Large intestine (tissue), 3 donors: ENCODE results near the gene TMEM115. TPM values are rescaled to one million over a fixed set of nuclear protein-coding genes. Genes with fewer than 3 reads are reported as not detected.

Experiments
- DNase-seq, 2 donors: peaks; one replicate each; pipeline versions ENCODE4 v3.0.0 to v3.0.0-alpha.2; 2013
- H3K27ac ChIP-seq: one replicate; pipeline ENCODE4 v1.5.1; 2013; ENCODE audit warnings: low read length
- H3K27me3 ChIP-seq: 2 replicates; pipeline ENCODE4 v1.6.1; 2013; ENCODE audit warnings: low read length; ENCODE audit not compliant: control insufficient read depth, insufficient read depth
- H3K36me3 ChIP-seq: 2 replicates; pipeline ENCODE4 v1.6.1; 2013; ENCODE audit warnings: low read length; ENCODE audit not compliant: control insufficient read depth, insufficient read depth
- H3K4me1 ChIP-seq: one replicate; pipeline ENCODE4 v1.6.1; 2013; ENCODE audit warnings: low read length; ENCODE audit not compliant: control insufficient read depth, insufficient read depth
- H3K4me3 ChIP-seq: one replicate; pipeline ENCODE4 v1.5.1; 2013; ENCODE audit warnings: low read length
- H3K9me3 ChIP-seq: one replicate; pipeline ENCODE4 v1.6.1; 2013; ENCODE audit warnings: mild to moderate bottlenecking, low read depth, low read length, moderate library complexity; ENCODE audit not compliant: control insufficient read depth
- WGBS: methylation state at CpG from one replicate; pipeline ENCODE4 v1.1.5; 2013; ENCODE audit warnings: low lambda C conversion rate; ENCODE audit not compliant: insufficient coverage; 5-methylcytosine and 5-hydroxymethylcytosine counted together
- polyA plus RNA-seq: library from polyadenylated mRNA; unstranded; fragments of 120-200 nt; gene quantifications from one replicate; pipeline ENCODE4 v1.2.1, GENCODE V29; 2013

TMEM115 gene
- polyA plus RNA-seq, 1 donor, result 44.2 TPM

DNA sequence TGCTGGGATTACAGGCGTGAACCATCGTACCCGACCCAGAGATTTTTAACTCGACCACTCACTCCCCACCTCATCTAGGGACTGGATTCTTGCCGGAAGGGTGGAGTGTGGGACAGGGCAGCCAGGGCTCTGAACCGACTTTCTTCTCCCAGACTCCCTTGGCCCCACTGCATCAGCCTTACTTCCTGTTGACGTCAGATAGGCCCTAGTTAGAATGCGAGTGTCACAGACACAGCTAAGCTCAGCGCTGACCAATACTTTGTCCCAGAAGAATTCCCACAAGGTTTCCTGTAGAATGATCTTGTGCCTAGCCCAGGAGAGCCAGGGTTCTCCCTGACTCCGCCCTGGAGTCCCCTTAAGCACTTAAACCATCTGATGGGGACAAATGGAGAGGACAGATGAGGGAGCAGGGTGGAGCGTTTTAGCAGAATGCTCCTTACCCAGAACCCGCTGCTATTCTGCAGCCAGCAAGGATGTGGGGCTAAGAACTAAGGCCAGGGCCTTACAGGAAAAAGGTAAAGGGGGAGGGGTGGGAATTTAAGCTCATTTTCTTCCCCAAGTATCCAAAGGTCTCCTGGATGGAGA lies 25.5 kb downstream of the TMEM115 start:
- Histone ChIP-seq H3K27me3 (no peaks in the 10 kb centered on the region), H3K4me3 (no peak overlapping the region), H3K27ac (peak overlapping the region; percentile 14), H3K4me1 (peaks cover 27% of the 10 kb centered on the region), H3K36me3 (peaks cover 32% of the 10 kb centered on the region), H3K9me3 (peaks cover 3% of the 10 kb centered on the region)
- DNase-seq, result no peak
- WGBS, result 93% methylated on average over 3 of the region's 12 CpGs

DNA sequence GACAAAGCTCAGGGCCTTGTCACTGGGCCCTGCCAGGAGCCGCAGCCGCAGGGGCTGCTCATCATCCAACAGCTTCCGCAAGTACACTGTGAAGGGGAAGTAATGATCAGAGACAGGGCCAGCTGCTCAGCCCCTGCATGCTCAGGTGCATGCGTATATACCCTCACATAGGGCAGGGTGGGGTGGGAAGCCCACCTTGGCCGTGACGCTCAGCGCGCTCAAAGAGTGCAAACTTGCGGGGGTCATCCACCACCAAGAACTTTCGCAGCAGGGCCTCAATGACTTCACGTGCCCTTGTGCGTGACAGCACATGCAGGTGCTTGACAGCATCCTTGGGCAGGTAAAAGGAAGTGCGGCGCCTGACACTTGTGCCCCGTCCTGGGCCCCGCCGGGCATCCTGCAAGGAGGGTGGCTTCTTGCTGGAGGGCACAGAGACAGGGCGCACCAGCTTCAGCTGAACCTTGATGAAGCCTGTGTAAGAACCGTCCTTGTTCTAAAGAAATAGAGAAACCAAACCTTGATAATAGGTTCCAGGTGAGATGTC lies 27.9 kb downstream of the TMEM115 start:
- Histone ChIP-seq H3K9me3 (no peaks in the 10 kb centered on the region), H3K27ac (no peak overlapping the region), H3K4me1 (peaks cover 32% of the 10 kb centered on the region), H3K27me3 (no peaks in the 10 kb centered on the region), H3K36me3 (peaks cover 32% of the 10 kb centered on the region), H3K4me3 (no peak overlapping the region)
- WGBS, result no CpG with 5 or more reads among the region's 19 CpGs
- DNase-seq, result no peak

DNA sequence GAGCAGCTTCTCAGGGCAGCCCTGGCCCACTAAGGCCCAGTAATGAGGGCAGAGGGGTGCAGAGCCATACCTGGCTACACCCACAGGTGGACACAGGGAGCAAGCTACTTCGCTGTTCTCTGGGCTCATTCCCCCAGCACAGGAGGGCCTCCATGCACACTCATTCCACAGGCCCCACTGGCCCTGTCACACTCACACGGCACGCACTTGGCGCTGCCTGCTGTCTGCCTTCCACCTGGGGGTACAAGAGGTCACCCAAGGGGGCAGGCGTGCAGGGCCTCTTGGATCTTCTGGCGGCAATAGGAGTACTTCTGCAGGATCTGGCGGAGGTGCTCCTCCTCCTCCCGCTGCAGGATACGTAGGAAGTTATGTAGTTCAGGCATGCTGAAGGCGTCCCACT lies 29.0 kb downstream of the TMEM115 start:
- no peaks in the 10 kb centered on the region for H3K9me3 ChIP-seq
- no peak overlapping the region for H3K27ac ChIP-seq
- no peak overlapping the region for H3K4me3 ChIP-seq
- H3K36me3 ChIP-seq, result peaks cover 42% of the 10 kb centered on the region
- no peak for DNase-seq
- no CpG with 5 or more reads among the region's 10 CpGs for WGBS
- no peaks in the 10 kb centered on the region for H3K27me3 ChIP-seq
- H3K4me1 ChIP-seq, result peaks cover 21% of the 10 kb centered on the region

DNA sequence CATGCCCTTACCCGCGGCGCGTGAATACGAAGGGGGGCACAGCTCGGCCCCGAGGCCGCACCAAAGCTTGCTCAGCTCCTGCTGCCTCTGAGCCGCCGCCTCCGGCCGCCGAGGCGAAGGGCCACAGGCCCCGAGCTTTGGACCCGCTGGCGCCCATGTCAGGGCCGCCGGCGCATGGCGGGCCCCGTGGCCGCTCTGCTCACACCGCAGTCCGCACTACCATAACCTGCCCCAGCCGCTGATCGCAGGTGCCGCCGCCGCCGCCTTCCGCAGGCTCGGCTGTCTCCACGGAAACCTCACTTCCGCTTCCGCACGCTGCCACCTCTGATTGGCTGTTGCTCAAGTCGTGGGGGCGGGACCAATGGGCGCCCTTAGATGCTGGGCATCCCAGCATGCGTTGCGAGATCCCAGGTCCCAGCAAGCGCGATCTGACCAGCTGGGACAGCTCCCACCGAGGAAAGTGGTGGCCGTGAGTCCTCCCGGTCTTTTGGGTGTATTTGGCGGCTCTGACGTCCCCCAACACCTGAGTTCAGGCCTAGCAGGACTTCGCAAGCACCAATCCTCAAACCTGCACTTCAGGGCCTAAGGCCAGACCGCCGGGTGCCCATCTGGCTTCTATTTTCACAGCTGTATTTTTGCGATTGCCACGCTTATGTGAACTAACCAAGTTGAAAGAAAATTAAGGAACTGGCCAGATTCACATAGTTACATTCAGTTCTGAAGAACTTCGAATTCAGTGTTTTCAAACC lies 31.2 kb downstream of the TMEM115 start, which contains the start of gene TUSC2:
Gene TUSC2 (minus strand): TSS at position 281 of the 749 bp plus-strand sequence. CDS start 124 bp downstream, at position 157.
- 50% methylated on average over 2 of the region's 55 CpGs for WGBS
- Histone ChIP-seq H3K4me3 (peak within 1 kb of the TSS; percentile 89), H3K4me1 (peaks cover 30% of the 10 kb centered on the region), H3K27ac (peak within 1 kb of the TSS; percentile 83), H3K36me3 (peaks cover 47% of the 10 kb centered on the region), H3K9me3 (no peaks in the 10 kb centered on the region), H3K27me3 (no peaks in the 10 kb centered on the region)
- DNase-seq, result peak; percentile 97

GRCh38 chr3:50327129-50327528 lies 32.2 kb downstream of the TMEM115 start:
- H3K27me3 ChIP-seq, result no peaks in the 10 kb centered on the region
- H3K4me1 ChIP-seq, result peaks cover 40% of the 10 kb centered on the region
- H3K9me3 ChIP-seq, result no peaks in the 10 kb centered on the region
- no CpG with 5 or more reads among the region's 4 CpGs for WGBS
- H3K4me3 ChIP-seq, result peak overlapping the region; percentile 89
- H3K27ac ChIP-seq, result no peak overlapping the region
- H3K36me3 ChIP-seq, result peaks cover 45% of the 10 kb centered on the region
- no peak for DNase-seq

- Histone ChIP-seq H3K36me3 (peaks cover 35% of the 10 kb centered on the region), H3K4me1 (peaks cover 43% of the 10 kb centered on the region), H3K27me3 (no peaks in the 10 kb centered on the region), H3K9me3 (no peaks in the 10 kb centered on the region), H3K27ac (no peak overlapping the region), H3K4me3 (no peak overlapping the region)
- no CpG with 5 or more reads among the region's 8 CpGs for WGBS
- DNase-seq, result no peak
Measured at GRCh38 chr3:50326182-50326541, 33.2 kb downstream of the TMEM115 start.

DNA sequence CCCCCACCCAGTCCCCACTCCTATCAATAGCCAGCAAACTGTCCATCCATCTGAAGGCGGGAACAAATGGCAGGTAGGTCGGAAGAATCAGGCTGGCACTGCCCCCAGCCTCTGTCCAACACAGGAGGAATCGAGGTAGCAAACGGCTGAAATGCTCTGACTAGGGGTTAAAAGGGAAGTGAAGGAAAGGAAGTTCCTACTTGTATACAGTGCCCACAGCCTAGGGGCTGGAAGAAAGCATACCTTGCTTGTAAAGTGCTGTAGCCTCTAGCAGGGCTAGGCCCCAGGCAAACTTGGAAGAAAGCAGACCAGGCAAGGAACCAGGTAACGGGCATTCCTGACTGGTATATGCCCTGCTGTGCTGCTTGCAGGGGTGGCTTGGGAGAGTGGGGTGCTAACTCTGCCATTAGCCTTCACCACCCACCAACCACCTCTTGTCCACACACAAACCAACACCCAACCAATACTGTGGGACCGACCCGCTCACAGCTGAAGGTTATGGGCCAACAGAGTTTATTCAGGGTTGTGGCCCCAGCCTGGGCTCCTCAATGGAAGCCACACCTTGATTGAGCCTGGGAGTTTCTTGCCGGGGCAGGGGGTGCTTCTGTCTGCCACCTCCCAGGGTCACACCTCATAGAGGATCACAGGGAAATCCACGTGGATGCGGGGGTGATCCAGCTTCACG lies 33.7 kb downstream of the TMEM115 start:
- peaks cover 30% of the 10 kb centered on the region for H3K36me3 ChIP-seq
- no peak overlapping the region for H3K4me3 ChIP-seq
- 100% methylated on average over 2 of the region's 11 CpGs for WGBS
- no peak overlapping the region for H3K27ac ChIP-seq
- no peaks in the 10 kb centered on the region for H3K27me3 ChIP-seq
- H3K9me3 ChIP-seq, result no peaks in the 10 kb centered on the region
- peaks cover 43% of the 10 kb centered on the region for H3K4me1 ChIP-seq
- DNase-seq, result no peak

- no CpG with 5 or more reads among the region's 2 CpGs for WGBS
- Histone ChIP-seq H3K4me1 (peaks cover 47% of the 10 kb centered on the region), H3K9me3 (no peaks in the 10 kb centered on the region), H3K27me3 (no peaks in the 10 kb centered on the region), H3K4me3 (no peak overlapping the region), H3K27ac (no peak overlapping the region), H3K36me3 (peaks cover 25% of the 10 kb centered on the region)
- no peak for DNase-seq
Measured at GRCh38 chr3:50325113-50325480, 34.2 kb downstream of the TMEM115 start.

GRCh38 chr3:50324351-50325112 lies 34.8 kb downstream of the TMEM115 start:
- H3K9me3 ChIP-seq, result no peaks in the 10 kb centered on the region
- H3K36me3 ChIP-seq, result peaks cover 23% of the 10 kb centered on the region
- H3K4me1 ChIP-seq, result peaks cover 52% of the 10 kb centered on the region
- H3K27me3 ChIP-seq, result no peaks in the 10 kb centered on the region
- WGBS, result no CpG with 5 or more reads among the region's 4 CpGs
- H3K27ac ChIP-seq, result peak overlapping the region; percentile 94
- peak; percentile 86 to 88 for DNase-seq
- no peak overlapping the region for H3K4me3 ChIP-seq
